ENCODE results near the gene SSC5D. TPM values are rescaled to one million over a fixed set of nuclear protein-coding genes. Genes with fewer than 3 reads are reported as not detected.

SSC5D gene
- total RNA-seq, 4 donors from 2014 or later: 0.64 to 6.2 (median 3.0) TPM

- no peak for TF ChIP-seq POLR2A (IDR thresholded peaks at IDR 0.05)
- no peak overlapping the region for H3K4me3 ChIP-seq (ENCODE audit: low read depth, poor library complexity, severe bottlenecking)
- 49 to 50% methylated on average over 14 to 16 of the region's 16 CpGs for WGBS, 2 donors
- intact Hi-C loops (cut with DNase I; ENCODE audit: low total_unique reads): no loop called here
- DNase-seq (ENCODE audit: low spot score in 2 of 2): no peak
Measured at GRCh38 chr19:55449469-55449868, 38.8 kb upstream of the SSC5D start.

GRCh38 chr19:55451163-55451964, 36.9 kb upstream of the SSC5D start:
- no peak overlapping the region for H3K4me3 ChIP-seq (ENCODE audit: low read depth, poor library complexity, severe bottlenecking)
- DNase-seq (ENCODE audit: low spot score in 2 of 2): no peak
- TF ChIP-seq POLR2A (IDR thresholded peaks at IDR 0.05): no peak
- no peak for TF ChIP-seq CTCF (IDR thresholded peaks at IDR 0.05)
- intact Hi-C loops (cut with DNase I; ENCODE audit: low total_unique reads): no loop called here
- WGBS, 2 donors: 2 to 3% methylated on average over 50 to 56 of the region's 80 CpGs

GRCh38 chr19:55451965-55452748, 36.1 kb upstream of the SSC5D start:
- intact Hi-C loops (cut with DNase I; ENCODE audit: low total_unique reads): no loop called here
- WGBS, 2 donors: 2% methylated on average over 42 to 51 of the region's 57 CpGs
- DNase-seq (ENCODE audit: low spot score in 2 of 2): no peak
- no peak for TF ChIP-seq POLR2A (IDR thresholded peaks at IDR 0.05)
- TF ChIP-seq CTCF (IDR thresholded peaks at IDR 0.05): no peak
- no peak overlapping the region for H3K4me3 ChIP-seq (ENCODE audit: low read depth, poor library complexity, severe bottlenecking)

- 14 to 15% methylated on average over 30 to 34 of the region's 34 CpGs for WGBS, 2 donors
- DNase-seq (ENCODE audit: low spot score in 2 of 2): peak; percentile 78 to 95
- intact Hi-C loops (cut with DNase I; ENCODE audit: low total_unique reads): no loop called here
- H3K4me3 ChIP-seq (ENCODE audit: low read depth, poor library complexity, severe bottlenecking): no peak overlapping the region
- no peak for TF ChIP-seq CTCF (IDR thresholded peaks at IDR 0.05)
- no peak for TF ChIP-seq POLR2A (IDR thresholded peaks at IDR 0.05)
Measured at GRCh38 chr19:55452749-55453346, 35.4 kb upstream of the SSC5D start.

- 90 to 92% methylated on average over 12 of the region's 12 CpGs for WGBS, 2 donors
- no peak overlapping the region for H3K4me3 ChIP-seq (ENCODE audit: low read depth, poor library complexity, severe bottlenecking)
- intact Hi-C loops (cut with DNase I; ENCODE audit: low total_unique reads): no loop called here
- DNase-seq (ENCODE audit: low spot score in 2 of 2): no peak
- TF ChIP-seq CTCF (IDR thresholded peaks at IDR 0.05) (no peak), POLR2A (IDR thresholded peaks at IDR 0.05) (no peak)
Measured at GRCh38 chr19:55453511-55454260, 34.5 kb upstream of the SSC5D start.
